Measurements from ENCODE around the gene ABCA3. TPM values are rescaled to one million over a fixed set of nuclear protein-coding genes. Genes with fewer than 3 reads are reported as not detected.

ABCA3 gene
- total and polyA plus RNA-seq, 2 experiments from 2014 or later: 3.0 to 4.1 TPM

GRCh38 chr16:2371421-2371820, 30.9 kb upstream of the ABCA3 start (continued):
- TF ChIP-seq ZNF462 (CRISPR knock-in tag; IDR thresholded peaks at IDR 0.05) (no peak), STAT1 (IDR thresholded peaks at IDR 0.05; ENCODE audit: unreplicated experiment) (no peak), CTCF (conservative IDR thresholded peaks at IDR 0.05; ENCODE audit: low read depth in 2 of 2) (no peak), ETS1 (IDR thresholded peaks at IDR 0.05) (no peak), NANOG (IDR thresholded peaks at IDR 0.05; ENCODE audit: borderline replicate concordance) (no peak), POLR2AphosphoS5 (IDR thresholded peaks at IDR 0.05; ENCODE audit: low read depth) (no peak)

GRCh38 chr16:2370721-2371120, 30.2 kb upstream of the ABCA3 start:
- Histone ChIP-seq H3K4me1 (ENCODE audit: insufficient read depth) (no peaks in the 10 kb centered on the region), H3K4me3 (no peak overlapping the region), H3K36me3 (ENCODE audit: insufficient read depth) (no peaks in the 10 kb centered on the region), H3K79me2 (replicated peaks; ENCODE audit: insufficient read depth) (no peaks in the 10 kb centered on the region), H2AFZ (no peak overlapping the region), H3K27ac (ENCODE audit: low read depth) (no peak overlapping the region), H4K20me1 (replicated peaks; ENCODE audit: insufficient read depth) (no peaks in the 10 kb centered on the region), H3K4me2 (no peak overlapping the region), H3K9me2 (ENCODE audit: insufficient read depth) (peaks cover 8% of the 10 kb centered on the region; the same call in 1 of the 2 replicates), H3K27me3 (ENCODE audit: insufficient read depth) (no peaks in the 10 kb centered on the region), H3F3A (replicated peaks; ENCODE audit: low read depth) (no peaks in the 10 kb centered on the region)
- no peak overlapping the region; the same call in 1 of the 2 replicates for H3K27ac Mint-ChIP-seq
- no peaks in the 10 kb centered on the region for H3K9me3 Mint-ChIP-seq
- H3K36me3 Mint-ChIP-seq (ENCODE audit: low read depth): no peaks in the 10 kb centered on the region
- H3K4me1 Mint-ChIP-seq: no peaks in the 10 kb centered on the region
- H3K27me3 Mint-ChIP-seq (ENCODE audit: insufficient read depth, low read depth, poor library complexity): no peaks in the 10 kb centered on the region
- DNase-seq (ENCODE audit: low spot score) (no peak), ATAC-seq (no peak)
- no peak overlapping the region for H3K4me3 Mint-ChIP-seq
- TF ChIP-seq EZH2 (IDR thresholded peaks at IDR 0.05; ENCODE audit: low read depth, unreplicated experiment): no peak
- no peak for TF ChIP-seq CREB1 (CRISPR knock-in tag; IDR thresholded peaks at IDR 0.05; ENCODE audit: low read depth)
- TF ChIP-seq CTCF (conservative IDR thresholded peaks at IDR 0.05; ENCODE audit: low read depth in 2 of 2): no peak
